GM11168 (cell line): ENCODE measurements around the gene ACOT8.
"Not testable (repeated sequence)": the region's sequence is repeated elsewhere in the genome, so short reads cannot be mapped to it uniquely, and the experiment has no call there.

Experiments
- in situ Hi-C: fragments of 300-500 bp; cut with MboI; formaldehyde crosslinking; loops from one replicate; pipeline ENCODE4 v1.12.0; 2022; ENCODE audit warnings: low sequenced_read_pairs; ENCODE audit not compliant: unreplicated experiment

ACOT8 gene

GRCh38 chr20:45857114-45857881 is at the start of gene ACOT8, which contains the start of gene ZSWIM3:
Gene ACOT8 (minus strand): TSS chr20:45857392. CDS start chr20:45857315, 77 bp downstream.
Gene ZSWIM3 (plus strand): TSS chr20:45857614. CDS start chr20:45857826, 212 bp downstream.
- in situ Hi-C loops = no loop called here

- in situ Hi-C loops = no loop called here
These were observed 48.4 kb upstream of the ACOT8 start for GRCh38 chr20:45905505-45906079.

- in situ Hi-C loops = no loop called here
These were observed 47.7 kb upstream of the ACOT8 start for GRCh38 chr20:45904583-45905504.

- in situ Hi-C loops = no loop called here
These were observed 45.1 kb upstream of the ACOT8 start for GRCh38 chr20:45902199-45902701.

GRCh38 chr20:45901332-45901731 is 44.1 kb upstream of the ACOT8 start:
- in situ Hi-C loops = not testable (repeated sequence)

GRCh38 chr20:45899046-45899835 is 42.0 kb upstream of the ACOT8 start:
- in situ Hi-C loops = no loop called here

- in situ Hi-C loops = no loop called here
These were observed 41.1 kb upstream of the ACOT8 start for GRCh38 chr20:45898285-45898684.

- in situ Hi-C loops = no loop called here
These were observed 40.5 kb upstream of the ACOT8 start for GRCh38 chr20:45897692-45898091.

GRCh38 chr20:45897289-45897688 is 40.1 kb upstream of the ACOT8 start:
- in situ Hi-C loops = no loop called here

GRCh38 chr20:45896641-45897161 is 39.5 kb upstream of the ACOT8 start:
- in situ Hi-C loops = no loop called here

GRCh38 chr20:45894797-45895196 is 37.6 kb upstream of the ACOT8 start:
- in situ Hi-C loops = no loop called here

- in situ Hi-C loops = no loop called here
These were observed 36.6 kb upstream of the ACOT8 start for GRCh38 chr20:45893831-45894230.

GRCh38 chr20:45892828-45893500 is 35.8 kb upstream of the ACOT8 start:
- in situ Hi-C loops = no loop called here

- in situ Hi-C loops = no loop called here
These were observed 35.0 kb upstream of the ACOT8 start for GRCh38 chr20:45892049-45892825.

- in situ Hi-C loops = no loop called here
These were observed 34.1 kb upstream of the ACOT8 start, which contains the start of the genes CTSA and NEURL2 for GRCh38 chr20:45890985-45891983. Gene CTSA (plus strand): TSS chr20:45891335. CDS start chr20:45891569, 234 bp downstream. Gene NEURL2 (minus strand): TSS chr20:45891208. CDS start chr20:45890991, 217 bp downstream.

- in situ Hi-C loops = no loop called here
These were observed 33.1 kb upstream of the ACOT8 start for GRCh38 chr20:45890077-45890984.
